H1 (cell line): ENCODE results near the gene IFT20. TPM values are rescaled to one million over a fixed set of nuclear protein-coding genes. Genes with fewer than 3 reads are reported as not detected.

Experiments
- RFX5 ChIP-seq: IDR thresholded peaks from 2 replicates; pipeline ENCODE4 v1.6.1; 2011; ENCODE audit warnings: low read depth, low read length, improper control_type of control experiment, borderline replicate concordance
- SIX5 ChIP-seq: IDR thresholded peaks from 2 replicates; pipeline ENCODE4 v1.6.1; 2011; ENCODE audit warnings: mild to moderate bottlenecking, low read depth, low read length
- TAF7 ChIP-seq: optimal IDR thresholded peaks from 2 replicates; pipeline ENCODE3; 2011; ENCODE audit warnings: low read depth, mild to moderate bottlenecking, inconsistent platforms, low read length, moderate library complexity, borderline replicate concordance
- polyA plus RNA-seq, 7 experiments: library from polyadenylated mRNA; depleted of rRNA in 3 of 7; stranded (reverse) in 5 of 7; unstranded in 2 of 7; fragments of >200 nt in 5 of 7; fragments of 200-250 nt in 2 of 7; gene quantifications; 1 replicate in 5 of 7; 2 replicates in 1 of 7; 4 replicates in 1 of 7; pipeline versions ENCODE4 v1.2.1 to v1.2.3, GENCODE V29; 2011 to 2013; ENCODE audit warnings: missing spikeins in 2 of 7, mixed read lengths in 2 of 7
- total RNA-seq: library from RNA; stranded (reverse); fragmentation: NEBNext Ultra II Directional; extraction: Animal tissue kit (Norgen Biotek cat#: 25700); gene quantifications from 2 replicates; pipeline ENCODE4 v1.2.1, GENCODE V29; 2021

The IFT20 gene
- total and polyA plus RNA-seq, 2 of the 8 experiments (the other 6 are each of a cell fraction or from before 2014, with no cell fraction given) = 9.0 to 21.0 TPM

- TF ChIP-seq RFX5 (no peak), SIX5 (no peak), TAF7 (no peak)
- TF ChIP-seq, all 59 proteins: peak for 5
Measured at GRCh38 chr17:28372203-28372944, 37.1 kb upstream of the IFT20 start (continued).
